Loucy (cell line): ENCODE results near the gene PTS.
A peak's percentile ranks its signal among the peaks of the same experiment; 100 is the strongest.

Experiments
- H2AFZ ChIP-seq: fragments of 200-600 bp; sonication (generic); 2 replicates; pipeline ENCODE4 v1.6.0; 2016; ENCODE audit warnings: antibody characterized with exemption, mild to moderate bottlenecking, low read length, moderate library complexity
- H3F3A ChIP-seq: fragments of 200-600 bp; 2 replicates; pipeline ENCODE4 v1.6.0; 2016; ENCODE audit warnings: antibody characterized with exemption, low read depth, mild to moderate bottlenecking
- H3K27me3 ChIP-seq: fragments of 200-600 bp; sonication (generic); 2 replicates; pipeline ENCODE4 v1.6.1; 2014; ENCODE audit warnings: low read length, mild to moderate bottlenecking; ENCODE audit not compliant: insufficient read depth, poor library complexity, severe bottlenecking
- H3K36me3 ChIP-seq: fragments of 200-600 bp; sonication (generic); 2 replicates; pipeline ENCODE4 v1.6.1; 2016; ENCODE audit warnings: low read length; ENCODE audit not compliant: insufficient read depth
- H3K4me1 ChIP-seq: fragments of 200-600 bp; sonication (generic); 2 replicates; pipeline ENCODE4 v1.5.1; 2014; ENCODE audit warnings: low read length, mild to moderate bottlenecking; ENCODE audit not compliant: insufficient read depth, poor library complexity, severe bottlenecking
- H3K4me2 ChIP-seq: fragments of 200-600 bp; sonication (generic); 2 replicates; pipeline ENCODE4 v1.6.0; 2014; ENCODE audit warnings: antibody characterized with exemption, low read length, low read depth, mild to moderate bottlenecking; ENCODE audit not compliant: poor library complexity, severe bottlenecking
- H3K4me3 ChIP-seq: fragments of 200-600 bp; sonication (generic); 2 replicates; pipeline ENCODE4 v1.5.1; 2014; ENCODE audit warnings: low read length, mild to moderate bottlenecking, mixed read lengths; ENCODE audit not compliant: poor library complexity, severe bottlenecking
- H3K79me2 ChIP-seq: fragments of 200-600 bp; sonication (generic); 2 replicates; pipeline ENCODE4 v1.6.1; 2014; ENCODE audit warnings: low read length; ENCODE audit not compliant: insufficient read depth
- H3K9ac ChIP-seq: fragments of 200-600 bp; sonication (generic); 2 replicates; pipeline ENCODE4 v1.6.0; 2014; ENCODE audit warnings: mild to moderate bottlenecking, low read depth, low read length, moderate library complexity; ENCODE audit not compliant: poor library complexity, severe bottlenecking
- H3K9me2 ChIP-seq: fragments of 200-600 bp; sonication (generic); replicated peaks from 2 replicates; pipeline ENCODE4 v1.6.1; 2016; ENCODE audit warnings: low read depth, low read length, mixed read lengths
- H3K9me3 ChIP-seq: fragments of 200-600 bp; sonication (generic); 2 replicates; pipeline ENCODE4 v1.6.1; 2014; ENCODE audit warnings: mild to moderate bottlenecking, antibody characterized with exemption, low read length, low read depth; ENCODE audit not compliant: insufficient read depth
- H4K20me1 ChIP-seq: fragments of 200-600 bp; sonication (generic); 2 replicates; pipeline ENCODE4 v1.6.0; 2014; ENCODE audit warnings: antibody characterized with exemption, low read length, mild to moderate bottlenecking; ENCODE audit not compliant: insufficient read depth, poor library complexity, severe bottlenecking
- EZH2phosphoT487 ChIP-seq: fragments of 200-600 bp; IDR thresholded peaks from 2 replicates; pipeline ENCODE4 v1.6.1; 2018; ENCODE audit warnings: antibody characterized with exemption, mild to moderate bottlenecking, moderate library complexity, borderline replicate concordance
- TF ChIP-seq, protein P1 (sequence below): fragments of 200-600 bp; sonication (generic); conservative IDR thresholded peaks from 2 replicates; pipeline ENCODE4 v1.5.1; 2014; ENCODE audit warnings: mild to moderate bottlenecking, antibody characterized with exemption, low read length

The PTS gene

GRCh38 chr11:112278803-112279202 lies 52.6 kb downstream of the PTS start:
- Histone ChIP-seq H3K36me3 (no peaks in the 10 kb centered on the region), H3K4me3 (no peak overlapping the region), H2AFZ (no peak overlapping the region), H3K9me3 (no peaks in the 10 kb centered on the region), H3K27me3 (no peaks in the 10 kb centered on the region), H3K4me2 (no peak overlapping the region), H4K20me1 (no peaks in the 10 kb centered on the region), H3K79me2 (no peaks in the 10 kb centered on the region), H3K9me2 (no peaks in the 10 kb centered on the region), H3F3A (no peaks in the 10 kb centered on the region), H3K9ac (no peak overlapping the region), H3K4me1 (peaks cover 24% of the 10 kb centered on the region)
- TF ChIP-seq, protein P1, sequence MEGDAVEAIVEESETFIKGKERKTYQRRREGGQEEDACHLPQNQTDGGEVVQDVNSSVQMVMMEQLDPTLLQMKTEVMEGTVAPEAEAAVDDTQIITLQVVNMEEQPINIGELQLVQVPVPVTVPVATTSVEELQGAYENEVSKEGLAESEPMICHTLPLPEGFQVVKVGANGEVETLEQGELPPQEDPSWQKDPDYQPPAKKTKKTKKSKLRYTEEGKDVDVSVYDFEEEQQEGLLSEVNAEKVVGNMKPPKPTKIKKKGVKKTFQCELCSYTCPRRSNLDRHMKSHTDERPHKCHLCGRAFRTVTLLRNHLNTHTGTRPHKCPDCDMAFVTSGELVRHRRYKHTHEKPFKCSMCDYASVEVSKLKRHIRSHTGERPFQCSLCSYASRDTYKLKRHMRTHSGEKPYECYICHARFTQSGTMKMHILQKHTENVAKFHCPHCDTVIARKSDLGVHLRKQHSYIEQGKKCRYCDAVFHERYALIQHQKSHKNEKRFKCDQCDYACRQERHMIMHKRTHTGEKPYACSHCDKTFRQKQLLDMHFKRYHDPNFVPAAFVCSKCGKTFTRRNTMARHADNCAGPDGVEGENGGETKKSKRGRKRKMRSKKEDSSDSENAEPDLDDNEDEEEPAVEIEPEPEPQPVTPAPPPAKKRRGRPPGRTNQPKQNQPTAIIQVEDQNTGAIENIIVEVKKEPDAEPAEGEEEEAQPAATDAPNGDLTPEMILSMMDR = no peak
- TF ChIP-seq EZH2phosphoT487 = no peak

GRCh38 chr11:112279901-112280267 lies 53.7 kb downstream of the PTS start:
- Histone ChIP-seq H3K36me3 (no peaks in the 10 kb centered on the region), H3K4me3 (peak overlapping the region; percentile 78), H3K4me2 (peak overlapping the region; percentile 96), H3K27me3 (no peaks in the 10 kb centered on the region), H3K9me2 (no peaks in the 10 kb centered on the region), H3K79me2 (no peaks in the 10 kb centered on the region), H3K9ac (peak overlapping the region; percentile 69), H2AFZ (peak overlapping the region; percentile 98), H3K9me3 (no peaks in the 10 kb centered on the region), H4K20me1 (no peaks in the 10 kb centered on the region), H3K4me1 (peaks cover 24% of the 10 kb centered on the region), H3F3A (no peaks in the 10 kb centered on the region)
- no peak for TF ChIP-seq EZH2phosphoT487
- TF ChIP-seq, protein P1 = peak; percentile 59

GRCh38 chr11:112280268-112281126 lies 54.3 kb downstream of the PTS start:
- Histone ChIP-seq H3K9me2 (no peaks in the 10 kb centered on the region), H3K36me3 (no peaks in the 10 kb centered on the region), H4K20me1 (no peaks in the 10 kb centered on the region), H3K4me2 (peak overlapping the region; percentile 96), H3K79me2 (no peaks in the 10 kb centered on the region), H3K4me1 (peaks cover 24% of the 10 kb centered on the region), H3K27me3 (no peaks in the 10 kb centered on the region), H3K4me3 (peak overlapping the region; percentile 78), H3K9me3 (no peaks in the 10 kb centered on the region), H3F3A (no peaks in the 10 kb centered on the region), H2AFZ (peak overlapping the region; percentile 98), H3K9ac (peak overlapping the region; percentile 69)
- no peak for TF ChIP-seq EZH2phosphoT487
- TF ChIP-seq, protein P1 = peak; percentile 75
